CD4-positive, alpha-beta T cell treated with Interleukin-6 at 100 ng/mL for 8 hours (primary cell): ENCODE data around the gene CABLES1.
A peak's percentile ranks its signal among the peaks of the same experiment; 100 is the strongest.

ENCODE experiments used
- DNase-seq: peaks from one replicate; pipeline ENCODE4 v3.0.0-alpha.2; 2020; ENCODE audit warnings: mixed read lengths, low spot score

The CABLES1 gene

GRCh38 chr18:23223641-23224040, 88.4 kb downstream of the CABLES1 start:
- no peak for DNase-seq

- no peak for DNase-seq
Measured at GRCh38 chr18:23225503-23225902, 90.2 kb downstream of the CABLES1 start.

GRCh38 chr18:23226391-23226790, 91.1 kb downstream of the CABLES1 start:
- DNase-seq: no peak

GRCh38 chr18:23226930-23227725, 91.8 kb downstream of the CABLES1 start:
- DNase-seq: no peak

- DNase-seq: no peak
Measured at GRCh38 chr18:23227726-23228070, 92.4 kb downstream of the CABLES1 start.

GRCh38 chr18:23228102-23229061, 93.1 kb downstream of the CABLES1 start:
- DNase-seq: no peak

GRCh38 chr18:23229472-23229871, 94.2 kb downstream of the CABLES1 start:
- DNase-seq: no peak

- no peak for DNase-seq
Measured at GRCh38 chr18:23230686-23231085, 95.4 kb downstream of the CABLES1 start.

- peak; percentile 67 for DNase-seq
Measured at GRCh38 chr18:23231340-23232021, 96.2 kb downstream of the CABLES1 start.

- DNase-seq: no peak
Measured at GRCh38 chr18:23232331-23232730, 97.0 kb downstream of the CABLES1 start.

GRCh38 chr18:23234619-23235018, 99.3 kb downstream of the CABLES1 start:
- DNase-seq: no peak

GRCh38 chr18:23235336-23235735, 100.1 kb downstream of the CABLES1 start:
- no peak for DNase-seq

GRCh38 chr18:23235860-23236259, 100.6 kb downstream of the CABLES1 start:
- DNase-seq: no peak

GRCh38 chr18:23236876-23237468, 101.7 kb downstream of the CABLES1 start:
- DNase-seq: no peak

- peak; percentile 24 for DNase-seq
Measured at GRCh38 chr18:23237524-23238151, 102.4 kb downstream of the CABLES1 start.

GRCh38 chr18:23238152-23238531, 102.9 kb downstream of the CABLES1 start:
- DNase-seq: no peak

GRCh38 chr18:23238651-23239349, 103.5 kb downstream of the CABLES1 start:
- no peak for DNase-seq

- DNase-seq: no peak
Measured at GRCh38 chr18:23239350-23239692, 104.0 kb downstream of the CABLES1 start.

- DNase-seq: no peak
Measured at GRCh38 chr18:23239885-23240608, 104.8 kb downstream of the CABLES1 start.

GRCh38 chr18:23240609-23240930, 105.3 kb downstream of the CABLES1 start:
- DNase-seq: no peak
